Loucy (cell line): Measurements from ENCODE around the gene RBPJL.

Source experiments
- CTCF ChIP-seq: fragments of 200-600 bp; sonication (generic); conservative IDR thresholded peaks from 2 replicates; pipeline ENCODE4 v1.5.1; 2014; ENCODE audit warnings: mild to moderate bottlenecking, antibody characterized with exemption, low read length
- EZH2phosphoT487 ChIP-seq: fragments of 200-600 bp; IDR thresholded peaks from 2 replicates; pipeline ENCODE4 v1.6.1; 2018; ENCODE audit warnings: antibody characterized with exemption, mild to moderate bottlenecking, moderate library complexity, borderline replicate concordance

- TF ChIP-seq CTCF (no peak), EZH2phosphoT487 (no peak)
These were observed 518 bp downstream of the RBPJL start for GRCh38 chr20:45307076-45307640.
